ENCODE measurements around the gene PITPNM1.

GRCh38 chr11:67486481-67487195, 18.5 kb downstream of the PITPNM1 start:
- TF ChIP-seq, protein P1, sequence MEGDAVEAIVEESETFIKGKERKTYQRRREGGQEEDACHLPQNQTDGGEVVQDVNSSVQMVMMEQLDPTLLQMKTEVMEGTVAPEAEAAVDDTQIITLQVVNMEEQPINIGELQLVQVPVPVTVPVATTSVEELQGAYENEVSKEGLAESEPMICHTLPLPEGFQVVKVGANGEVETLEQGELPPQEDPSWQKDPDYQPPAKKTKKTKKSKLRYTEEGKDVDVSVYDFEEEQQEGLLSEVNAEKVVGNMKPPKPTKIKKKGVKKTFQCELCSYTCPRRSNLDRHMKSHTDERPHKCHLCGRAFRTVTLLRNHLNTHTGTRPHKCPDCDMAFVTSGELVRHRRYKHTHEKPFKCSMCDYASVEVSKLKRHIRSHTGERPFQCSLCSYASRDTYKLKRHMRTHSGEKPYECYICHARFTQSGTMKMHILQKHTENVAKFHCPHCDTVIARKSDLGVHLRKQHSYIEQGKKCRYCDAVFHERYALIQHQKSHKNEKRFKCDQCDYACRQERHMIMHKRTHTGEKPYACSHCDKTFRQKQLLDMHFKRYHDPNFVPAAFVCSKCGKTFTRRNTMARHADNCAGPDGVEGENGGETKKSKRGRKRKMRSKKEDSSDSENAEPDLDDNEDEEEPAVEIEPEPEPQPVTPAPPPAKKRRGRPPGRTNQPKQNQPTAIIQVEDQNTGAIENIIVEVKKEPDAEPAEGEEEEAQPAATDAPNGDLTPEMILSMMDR (IDR thresholded peaks at IDR 0.05 in 4 of 5, conservative IDR thresholded peaks at IDR 0.05 in 1 of 5), result no peak
- TF ChIP-seq POLR2A (IDR thresholded peaks at IDR 0.05), result no peak
